ENCODE measurements around the gene FNDC1.

FNDC1 gene

DNA sequence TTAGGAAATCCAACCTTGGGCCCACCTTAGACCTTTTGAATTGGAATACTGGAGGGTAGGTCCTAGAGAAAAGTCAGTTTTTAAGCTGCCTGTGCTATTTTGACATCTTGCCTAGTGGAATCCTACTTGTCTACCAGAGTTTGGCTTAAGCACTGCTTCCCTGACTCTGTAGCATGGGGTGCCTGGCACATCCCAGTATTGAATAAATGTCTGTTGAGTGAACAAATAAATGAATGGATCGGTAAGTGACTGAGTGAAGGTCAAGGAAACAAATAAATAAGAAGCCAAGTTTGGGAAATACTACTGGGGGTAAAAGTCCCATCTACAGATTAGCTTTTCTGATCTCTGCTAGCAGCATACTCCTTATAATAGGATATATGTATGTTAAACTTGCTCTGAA, 140.5 kb downstream of the FNDC1 start:
- H3K79me2 ChIP-seq (ENCODE audit: low read length), result no peaks in the 10 kb centered on the region
- no peaks in the 10 kb centered on the region for H3K9me3 ChIP-seq (ENCODE audit: insufficient read depth, low read length)
- H4K20me1 ChIP-seq (ENCODE audit: insufficient read depth, low read length), result no peaks in the 10 kb centered on the region
- H3K4me2 ChIP-seq (ENCODE audit: low read length), result no peak overlapping the region
- no peak overlapping the region for H2AFZ ChIP-seq (ENCODE audit: low read depth, low read length)
- H3K27ac ChIP-seq (ENCODE audit: low read length), result no peak overlapping the region
- H3K4me3 ChIP-seq (ENCODE audit: low read length), result no peak overlapping the region
- no peak overlapping the region for H3K9ac ChIP-seq (ENCODE audit: low read length)
- no peaks in the 10 kb centered on the region for H3K27me3 ChIP-seq (ENCODE audit: low read depth, low read length)
- TF ChIP-seq EZH2phosphoT487 (IDR thresholded peaks at IDR 0.05; ENCODE audit: low read depth) (no peak), CTCF (IDR thresholded peaks at IDR 0.05; ENCODE audit: low read depth, low read length) (no peak)
- H3K4me1 ChIP-seq (ENCODE audit: low read length), result no peaks in the 10 kb centered on the region
- H3K36me3 ChIP-seq (replicated peaks; ENCODE audit: low read depth, low read length), result no peaks in the 10 kb centered on the region

GRCh38 chr6:159311618-159312017, 142.4 kb downstream of the FNDC1 start:
- Histone ChIP-seq H3K27me3 (ENCODE audit: low read depth, low read length) (no peaks in the 10 kb centered on the region), H3K4me3 (ENCODE audit: low read length) (no peak overlapping the region), H3K4me1 (ENCODE audit: low read length) (no peaks in the 10 kb centered on the region), H3K9ac (ENCODE audit: low read length) (no peak overlapping the region), H2AFZ (ENCODE audit: low read depth, low read length) (no peak overlapping the region), H3K4me2 (ENCODE audit: low read length) (no peak overlapping the region), H4K20me1 (ENCODE audit: insufficient read depth, low read length) (no peaks in the 10 kb centered on the region), H3K27ac (ENCODE audit: low read length) (no peak overlapping the region), H3K36me3 (replicated peaks; ENCODE audit: low read depth, low read length) (no peaks in the 10 kb centered on the region), H3K79me2 (ENCODE audit: low read length) (no peaks in the 10 kb centered on the region), H3K9me3 (ENCODE audit: insufficient read depth, low read length) (no peaks in the 10 kb centered on the region)
- TF ChIP-seq CTCF (IDR thresholded peaks at IDR 0.05; ENCODE audit: low read depth, low read length) (no peak), EZH2phosphoT487 (IDR thresholded peaks at IDR 0.05; ENCODE audit: low read depth) (no peak)

DNA sequence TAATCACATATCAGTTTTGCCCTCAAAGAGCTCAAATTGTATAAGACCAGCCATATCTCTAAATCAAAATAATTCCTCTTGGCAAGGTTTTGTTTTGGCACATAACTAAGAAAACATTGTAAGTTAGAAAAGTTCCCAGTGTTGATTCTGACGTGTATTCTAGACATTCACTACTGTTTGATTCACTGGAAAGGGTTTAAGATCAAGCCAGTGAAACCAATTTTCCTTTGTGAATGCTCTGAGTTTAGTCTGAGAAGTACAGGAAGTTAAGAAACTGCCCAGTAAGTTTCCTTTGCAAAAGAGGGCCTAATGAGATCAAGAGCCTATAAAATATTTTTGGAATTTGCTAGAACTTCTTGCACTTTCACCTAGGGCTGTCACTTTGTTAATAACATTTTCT, 143.0 kb downstream of the FNDC1 start:
- H3K4me2 ChIP-seq (ENCODE audit: low read length), result no peak overlapping the region

DNA sequence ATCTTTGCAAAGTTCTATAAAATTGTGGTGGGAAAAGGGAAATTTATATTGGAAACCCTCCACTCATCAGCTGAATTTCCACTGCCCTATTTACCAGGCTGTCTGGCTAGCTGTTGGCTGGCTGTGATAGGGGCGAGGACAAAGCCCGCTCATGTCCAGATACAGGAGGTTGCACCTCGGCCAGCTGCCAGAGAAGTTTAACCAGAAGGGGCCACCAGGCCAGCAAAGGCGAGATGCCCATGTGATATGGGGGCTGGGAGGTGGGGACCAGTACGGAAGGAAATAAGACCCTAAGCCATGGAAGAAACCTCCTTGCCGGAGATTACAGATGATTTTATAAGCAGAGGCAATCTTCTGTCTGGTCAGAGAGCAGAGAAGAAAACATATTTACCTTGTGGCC, 143.8 kb downstream of the FNDC1 start:
- no peak overlapping the region for H3K27ac ChIP-seq (ENCODE audit: low read length)
- H3K79me2 ChIP-seq (ENCODE audit: low read length), result no peaks in the 10 kb centered on the region
- H3K9me3 ChIP-seq (ENCODE audit: insufficient read depth, low read length), result no peaks in the 10 kb centered on the region
- no peak overlapping the region for H3K9ac ChIP-seq (ENCODE audit: low read length)
- H3K27me3 ChIP-seq (ENCODE audit: low read depth, low read length), result no peaks in the 10 kb centered on the region
- no peaks in the 10 kb centered on the region for H3K4me1 ChIP-seq (ENCODE audit: low read length)
- H3K36me3 ChIP-seq (replicated peaks; ENCODE audit: low read depth, low read length), result no peaks in the 10 kb centered on the region
- H2AFZ ChIP-seq (ENCODE audit: low read depth, low read length), result no peak overlapping the region
- H4K20me1 ChIP-seq (ENCODE audit: insufficient read depth, low read length), result no peaks in the 10 kb centered on the region
- TF ChIP-seq EZH2phosphoT487 (IDR thresholded peaks at IDR 0.05; ENCODE audit: low read depth) (no peak), CTCF (IDR thresholded peaks at IDR 0.05; ENCODE audit: low read depth, low read length) (no peak)
- H3K4me3 ChIP-seq (ENCODE audit: low read length), result no peak overlapping the region
- H3K4me2 ChIP-seq (ENCODE audit: low read length), result no peak overlapping the region

More for the DNA sequence above, 143.0 kb downstream of the FNDC1 start:
- no peaks in the 10 kb centered on the region for H4K20me1 ChIP-seq (ENCODE audit: insufficient read depth, low read length)
- no peaks in the 10 kb centered on the region for H3K9me3 ChIP-seq (ENCODE audit: insufficient read depth, low read length)
- H3K4me1 ChIP-seq (ENCODE audit: low read length), result no peaks in the 10 kb centered on the region
- H2AFZ ChIP-seq (ENCODE audit: low read depth, low read length), result no peak overlapping the region
- H3K36me3 ChIP-seq (replicated peaks; ENCODE audit: low read depth, low read length), result no peaks in the 10 kb centered on the region
- H3K27ac ChIP-seq (ENCODE audit: low read length), result no peak overlapping the region
- H3K4me3 ChIP-seq (ENCODE audit: low read length), result no peak overlapping the region
- no peaks in the 10 kb centered on the region for H3K27me3 ChIP-seq (ENCODE audit: low read depth, low read length)
- no peaks in the 10 kb centered on the region for H3K79me2 ChIP-seq (ENCODE audit: low read length)
- H3K9ac ChIP-seq (ENCODE audit: low read length), result no peak overlapping the region
- TF ChIP-seq EZH2phosphoT487 (IDR thresholded peaks at IDR 0.05; ENCODE audit: low read depth) (no peak), CTCF (IDR thresholded peaks at IDR 0.05; ENCODE audit: low read depth, low read length) (no peak)

All from OCI-LY3 (cell line).